ENCODE data around the gene HIRA.
"Not testable (repeated sequence)": the region's sequence is repeated elsewhere in the genome, so short reads cannot be mapped to it uniquely, and the experiment has no call there.

Gene HIRA

GRCh38 chr22:19376971-19377370 is 54.6 kb downstream of the HIRA start:
- DNase-seq, result no peak

DNA sequence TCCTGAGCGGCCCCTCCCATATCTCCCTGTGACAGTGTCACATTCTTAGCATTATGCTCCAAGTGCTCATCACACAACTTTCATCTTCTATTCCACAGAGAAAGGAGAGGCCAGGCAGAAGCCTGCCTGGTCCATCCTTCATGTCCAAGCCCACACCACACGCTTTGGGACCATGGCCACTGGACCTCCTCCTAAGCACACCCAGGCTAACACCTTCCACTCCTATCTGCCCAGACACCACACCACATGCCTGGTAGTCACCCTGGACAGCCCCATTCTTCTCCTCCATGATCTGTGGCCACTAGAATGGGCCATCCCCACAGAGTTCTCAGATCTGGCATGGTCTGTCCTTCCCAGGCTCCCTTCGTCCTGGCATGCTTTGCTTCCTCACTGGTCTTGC is 55.3 kb downstream of the HIRA start:
- DNase-seq, result no peak

- DNase-seq, result no peak
These were observed 56.1 kb downstream of the HIRA start for GRCh38 chr22:19375435-19375834.

GRCh38 chr22:19374410-19374809 is 57.1 kb downstream of the HIRA start:
- DNase-seq, result no peak

- no peak for DNase-seq
These were observed 58.1 kb downstream of the HIRA start for GRCh38 chr22:19373450-19373849.

DNA sequence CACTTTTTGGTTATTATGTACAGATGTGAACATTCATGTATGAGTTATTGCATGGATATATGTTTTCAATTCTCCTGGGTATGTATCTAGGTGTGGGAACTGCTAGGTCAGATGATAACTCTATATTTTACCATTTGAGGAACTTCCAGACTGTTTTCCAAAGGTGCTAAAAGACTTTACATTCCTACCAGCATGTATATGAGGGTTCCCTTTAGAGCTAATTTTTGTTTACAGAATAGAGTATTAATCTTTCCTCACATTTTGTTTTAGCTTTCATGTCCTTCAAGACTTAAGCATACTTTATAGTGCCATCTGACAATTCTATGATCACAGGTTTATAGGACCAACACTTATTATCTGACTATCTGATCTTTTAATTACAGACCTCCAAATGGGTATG is 59.6 kb downstream of the HIRA start:
- DNase-seq, result no peak

DNA sequence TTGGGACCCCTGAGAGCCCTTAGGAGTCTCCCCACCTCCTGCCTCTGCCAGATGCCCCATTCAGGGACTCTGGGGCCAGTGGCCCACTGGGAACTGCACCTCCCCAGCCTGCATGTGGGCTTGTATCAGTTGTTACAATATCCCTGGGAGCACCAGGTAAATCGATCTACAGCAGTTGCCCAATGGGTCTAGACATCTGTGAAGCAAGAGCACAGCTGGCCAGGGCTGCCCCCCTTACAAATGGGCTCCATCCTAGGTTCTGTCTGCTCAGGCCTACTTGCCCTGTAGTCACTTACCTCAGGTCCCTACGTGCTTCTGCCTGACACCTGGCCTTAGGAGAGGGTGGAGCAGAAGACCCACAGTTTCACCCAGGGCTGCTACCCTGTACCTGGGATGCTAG is 62.7 kb downstream of the HIRA start:
- DNase-seq, result no peak

DNA sequence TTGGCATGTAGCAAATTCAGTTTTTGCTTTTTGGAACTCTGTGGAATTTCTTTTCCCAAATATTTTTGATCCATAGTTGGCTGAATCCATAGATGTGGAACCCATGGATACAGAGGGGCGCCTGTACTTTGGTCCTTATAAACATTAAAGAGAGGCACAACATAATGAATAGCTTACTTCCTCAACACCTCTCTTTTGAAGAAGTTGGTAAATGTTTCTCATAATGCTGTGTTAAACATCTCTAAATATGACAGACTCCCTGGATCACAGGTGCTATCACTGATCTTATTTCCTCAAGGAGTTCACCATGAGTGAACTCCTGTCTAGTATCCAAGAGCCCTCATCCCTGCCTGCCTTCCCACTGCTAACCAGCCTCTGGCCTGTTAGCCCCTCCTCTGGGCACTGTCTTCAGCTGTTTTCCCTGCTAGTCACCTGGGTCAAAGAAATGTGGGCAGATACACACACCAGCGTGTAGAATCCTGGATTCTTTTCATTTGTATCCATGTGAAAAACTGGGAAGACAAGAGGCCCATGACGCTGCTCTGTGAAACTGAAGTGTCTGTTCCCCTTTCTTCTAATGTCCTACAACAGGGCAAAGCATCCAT is 63.7 kb downstream of the HIRA start:
- no peak for DNase-seq

GRCh38 chr22:19363541-19363940 is 68.0 kb downstream of the HIRA start:
- not testable (repeated sequence) for DNase-seq

DNA sequence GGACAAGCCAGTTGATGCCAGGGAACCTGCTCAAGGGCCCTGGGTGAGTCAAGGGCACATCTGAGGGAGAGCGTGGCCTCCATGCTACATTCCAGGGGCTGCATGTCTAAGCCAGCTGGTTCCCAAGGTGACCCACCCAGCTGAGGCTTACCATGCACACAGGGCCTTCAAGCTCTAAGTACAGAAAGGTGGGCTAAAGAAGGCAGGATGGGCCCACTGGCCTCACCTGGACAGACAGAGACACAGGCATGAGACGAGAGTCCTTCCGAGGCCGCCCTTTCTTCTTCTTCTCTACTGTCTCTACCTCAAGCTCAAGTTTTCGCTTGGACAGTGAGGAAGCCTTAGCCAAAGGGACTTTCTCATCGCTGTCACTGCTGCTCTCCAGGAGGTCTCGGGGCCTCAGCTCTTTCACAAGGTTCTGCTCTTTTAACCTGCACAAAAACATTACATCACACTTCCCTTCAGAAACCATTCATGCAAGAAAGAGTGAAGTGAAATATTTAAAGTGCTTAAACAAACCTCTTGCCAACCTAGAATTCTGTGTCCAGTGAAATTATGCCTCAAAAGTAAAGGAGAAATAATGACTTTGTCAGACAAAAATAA is 69.9 kb downstream of the HIRA start:
- no peak for DNase-seq

DNA sequence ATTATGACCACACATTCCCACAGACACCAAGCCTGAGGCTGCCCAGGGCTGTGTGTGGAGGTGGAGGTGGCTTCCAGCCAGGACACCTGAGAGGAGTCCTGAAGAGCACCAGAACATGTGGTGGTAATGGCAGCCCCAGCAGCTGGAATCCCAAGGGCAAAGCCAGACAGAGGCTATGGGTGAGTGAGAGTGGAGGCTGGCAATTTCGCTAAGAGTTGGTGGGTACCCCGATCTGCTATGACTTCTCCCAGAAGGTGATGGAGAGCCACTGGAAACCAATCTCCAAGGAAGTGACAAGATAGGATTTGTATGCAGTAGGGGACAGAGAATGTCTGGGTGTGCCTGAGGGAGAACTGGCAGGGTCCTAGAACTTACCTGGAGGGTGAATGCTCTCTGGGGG is 70.7 kb downstream of the HIRA start:
- DNase-seq, result no peak

- no peak for DNase-seq
These were observed 71.2 kb downstream of the HIRA start for GRCh38 chr22:19360300-19360792.

GRCh38 chr22:19359554-19360299 is 71.8 kb downstream of the HIRA start:
- no peak for DNase-seq

DNA sequence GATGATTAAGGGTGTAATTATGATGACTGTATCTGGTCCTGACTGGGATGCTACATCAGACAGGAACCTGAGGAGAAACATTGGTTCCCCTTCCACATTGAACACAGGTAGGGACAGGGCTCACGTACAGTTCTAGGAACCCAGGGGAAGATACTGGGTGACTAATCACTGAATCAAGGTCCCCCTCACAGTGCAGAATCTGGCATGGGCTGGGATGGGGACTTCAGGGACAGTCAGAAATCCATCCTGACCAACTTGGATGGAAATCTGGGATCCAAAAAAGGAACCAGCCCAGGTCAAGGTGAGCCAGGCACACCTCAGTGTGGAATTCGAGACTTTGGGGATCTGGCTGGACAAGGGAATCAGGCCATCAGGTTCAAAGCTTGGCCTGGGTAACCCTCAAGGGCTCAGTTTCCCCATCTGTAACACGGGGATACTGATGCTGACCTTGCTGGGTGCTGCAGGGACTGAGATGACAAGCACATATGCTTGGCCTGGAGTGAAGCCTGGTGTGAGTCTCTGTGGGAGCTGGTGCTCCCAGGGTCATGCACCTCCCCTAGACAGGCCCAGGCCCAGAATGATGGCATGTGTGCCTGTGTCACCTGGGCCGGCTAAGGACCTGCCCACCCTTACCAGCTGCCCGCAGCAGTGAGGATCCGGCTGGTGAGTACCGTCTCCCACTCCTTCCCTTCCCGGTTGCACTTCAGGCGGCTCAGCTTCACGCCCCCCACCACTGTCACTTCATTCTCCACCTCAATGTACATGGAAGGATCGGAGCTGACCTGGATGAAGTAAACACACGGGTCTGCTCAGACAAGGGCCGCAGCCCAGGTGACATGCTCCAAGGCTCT is 72.6 kb downstream of the HIRA start:
- no peak for DNase-seq

- DNase-seq, result no peak
These were observed 73.3 kb downstream of the HIRA start for GRCh38 chr22:19358195-19358594.

- no peak for DNase-seq
These were observed 74.0 kb downstream of the HIRA start for GRCh38 chr22:19357270-19358105.

GRCh38 chr22:19356708-19357269 is 74.7 kb downstream of the HIRA start:
- DNase-seq, result no peak

- no peak for DNase-seq
These were observed 75.9 kb downstream of the HIRA start for GRCh38 chr22:19355413-19356157.

DNA sequence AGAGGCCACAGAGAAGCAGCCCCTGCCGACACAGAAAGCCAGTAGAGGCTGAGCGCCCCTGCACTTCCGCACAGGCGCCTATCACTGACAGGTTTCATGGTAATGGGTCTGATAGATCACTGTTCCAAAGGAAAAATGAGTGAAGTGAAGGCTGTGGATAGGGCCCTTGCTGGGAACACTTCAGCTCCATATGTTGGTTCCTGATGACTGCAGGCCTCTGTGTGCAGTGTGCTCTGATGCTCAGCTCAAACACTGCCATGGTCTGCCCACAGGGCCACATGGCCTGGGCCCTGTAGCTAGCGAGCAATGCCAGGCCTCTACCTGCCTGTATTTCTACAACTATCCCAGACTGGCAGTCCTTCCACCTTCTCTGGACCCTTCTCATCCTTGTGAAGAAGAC is 77.3 kb downstream of the HIRA start:
- DNase-seq, result no peak

GRCh38 chr22:19353363-19354131 is 78.0 kb downstream of the HIRA start:
- DNase-seq, result no peak
